ENCODE results near the gene PPCDC. TPM values are rescaled to one million over a fixed set of nuclear protein-coding genes. Genes with fewer than 3 reads are reported as not detected.

The PPCDC gene
- total RNA-seq, 1 experiment from 2014 or later: 18.0 TPM

- DNase-seq (ENCODE audit: low read depth, low spot score): no peak
- ChIA-PET POLR2A (no interaction called here), RAD21 (ENCODE audit: low non-redundant PET in 1 of 2, low total read pairs in 2 of 2, uncharacterized antibody in 2 of 2, unreplicated experiment in 2 of 2) (no interaction called here), CTCF (no interaction called here)
- ATAC-seq: no peak
- H4K20me1 ChIP-seq (ENCODE audit: insufficient read depth): no peaks in the 10 kb centered on the region
- BruUV-seq (replicated peaks): no TSS peak
- H3K79me2 ChIP-seq (ENCODE audit: insufficient read depth, low read length): no peaks in the 10 kb centered on the region
- H3K4me1 ChIP-seq (ENCODE audit: control insufficient read depth in 1 of 2, insufficient read depth in 2 of 2, low read length in 2 of 2): no peaks in the 10 kb centered on the region
- no peak overlapping the region for H3K27ac ChIP-seq (ENCODE audit: low read depth, low read length)
- H3K4me2 ChIP-seq (ENCODE audit: low read length): no peak overlapping the region
- no peak overlapping the region for H2AFZ ChIP-seq (ENCODE audit: low read depth, low read length, poor library complexity, severe bottlenecking)
- no peak overlapping the region for H3K9ac ChIP-seq (ENCODE audit: low read length)
- TF ChIP-seq RAD21 (IDR thresholded peaks at IDR 0.05; ENCODE audit: low read depth) (no peak), YY1 (IDR thresholded peaks at IDR 0.05; ENCODE audit: extremely low read depth, insufficient replicate concordance, low read depth, low read length) (no peak), POLR2AphosphoS5 (IDR thresholded peaks at IDR 0.05; ENCODE audit: low read depth, low read length) (no peak), REST (IDR thresholded peaks at IDR 0.05; ENCODE audit: low read depth) (no peak), ELF1 (IDR thresholded peaks at IDR 0.05; ENCODE audit: borderline replicate concordance, low read depth) (no peak), ZBTB33 (IDR thresholded peaks at IDR 0.05; ENCODE audit: extremely low read depth, insufficient replicate concordance, low read length) (no peak), EZH2 (IDR thresholded peaks at IDR 0.05) (no peak), POLR2A (IDR thresholded peaks at IDR 0.05; ENCODE audit: borderline replicate concordance, extremely low read depth, insufficient read depth, insufficient read length) (no peak), FOSL1 (IDR thresholded peaks at IDR 0.05; ENCODE audit: low read depth) (no peak), ATF3 (IDR thresholded peaks at IDR 0.05) (no peak), ZFX (IDR thresholded peaks at IDR 0.05) (no peak), MAX (IDR thresholded peaks at IDR 0.05) (no peak), TCF7L2 (IDR thresholded peaks at IDR 0.05; ENCODE audit: borderline replicate concordance, extremely low read depth, insufficient read depth, insufficient read length) (no peak), SIN3A (IDR thresholded peaks at IDR 0.05; ENCODE audit: low read depth) (no peak), CBX3 (IDR thresholded peaks at IDR 0.05; ENCODE audit: low read depth) (no peak), SP1 (IDR thresholded peaks at IDR 0.05; ENCODE audit: low read depth) (no peak), CTCF (IDR thresholded peaks at IDR 0.05 in 2 of 3, conservative IDR thresholded peaks at IDR 0.05 in 1 of 3; ENCODE audit: borderline replicate concordance in 1 of 3, insufficient read depth in 1 of 3, low read depth in 2 of 3, low read length in 2 of 3) (no peak), SRF (IDR thresholded peaks at IDR 0.05; ENCODE audit: low read depth) (no peak), ZNF274 (IDR thresholded peaks at IDR 0.05; ENCODE audit: low read depth, low read length) (no peak), EZH2phosphoT487 (IDR thresholded peaks at IDR 0.05; ENCODE audit: borderline replicate concordance) (no peak)
- intact Hi-C loops (cut with micrococcal nuclease): no loop called here
- no peaks in the 10 kb centered on the region for H3K9me3 ChIP-seq (ENCODE audit: control insufficient read depth in 1 of 2, insufficient read depth in 1 of 2, low read depth in 1 of 2, low read length in 2 of 2)
- H3K9me2 ChIP-seq (ENCODE audit: insufficient read depth): no peaks in the 10 kb centered on the region
- no peaks in the 10 kb centered on the region for H3K36me3 ChIP-seq (ENCODE audit: control insufficient read depth in 1 of 2, insufficient read depth in 2 of 2, low read length in 2 of 2)
- H3K27me3 ChIP-seq (ENCODE audit: insufficient read depth, low read length): peaks cover 7% of the 10 kb centered on the region; the same call in 1 of the 2 replicates
- no peak overlapping the region for H3K4me3 ChIP-seq (replicated peaks in 1 of 2; ENCODE audit: low read depth in 1 of 2, low read length in 2 of 2)
These were observed 22.1 kb upstream of the PPCDC start for GRCh38 chr15:75001310-75001709.
